Body of pancreas (tissue), 4 donors: ENCODE data around the gene GOLGA3.

Source experiments
- CTCF ChIP-seq, 7 experiments: fragments of 450-650 bp in 4 of 7; fragments of 200-600 bp in 3 of 7; sonication (generic) in 3 of 7; IDR thresholded peaks; one replicate each; pipeline ENCODE4 v1.5.1; 2016 to 2019; ENCODE audit warnings: antibody characterized with exemption in 7 of 7
- POLR2A ChIP-seq, 3 donors: fragments of 450-650 bp; IDR thresholded peaks; one replicate each; pipeline ENCODE4 v1.6.1; 2016; ENCODE audit warnings: antibody characterized with exemption in 3 of 3, mild to moderate bottlenecking in 2 of 3

DNA sequence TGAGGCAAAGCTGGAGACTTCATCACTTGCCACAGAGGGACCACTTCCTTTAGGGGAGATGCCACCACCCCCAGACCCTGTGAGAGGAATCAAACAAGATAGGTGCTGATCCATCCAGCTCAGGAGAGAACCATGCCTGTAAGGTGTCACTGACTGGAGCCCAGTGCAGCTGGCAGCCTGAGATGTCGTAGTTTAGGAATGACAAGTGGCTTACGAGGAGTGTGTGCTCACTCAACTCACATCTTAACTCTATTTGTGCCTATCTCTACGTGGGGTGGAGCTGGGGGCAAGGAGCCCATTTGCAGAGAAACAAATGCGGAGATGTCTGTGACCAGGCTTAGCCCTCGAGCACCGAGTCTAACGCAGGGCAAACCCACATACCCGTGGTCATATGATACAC lies 32.9 kb upstream of the GOLGA3 start:
- no peak for TF ChIP-seq CTCF (IDR thresholded peaks at IDR 0.05)
- no peak for TF ChIP-seq POLR2A (IDR thresholded peaks at IDR 0.05)
